MM.1S (cell line): Measurements from ENCODE around the gene MTHFD1.

Experiments used
- DNase-seq: peaks from one replicate; pipeline ENCODE4 v3.0.0-alpha.2; 2015
- H2AFZ ChIP-seq: fragments of 300-600 bp; sonication (generic); 2 replicates; pipeline ENCODE4 v1.6.0; 2016; ENCODE audit warnings: antibody characterized with exemption, low read length
- H3F3A ChIP-seq: fragments of 300-600 bp; sonication (generic); 2 replicates; pipeline ENCODE4 v1.6.1; 2016; ENCODE audit warnings: mild to moderate bottlenecking, antibody characterized with exemption, low read length, moderate library complexity, mixed read lengths; ENCODE audit not compliant: insufficient read depth
- H3K27ac ChIP-seq: fragments of 300-600 bp; sonication (generic); 2 replicates; pipeline ENCODE4 v1.5.1; 2016; ENCODE audit warnings: mild to moderate bottlenecking, low read length
- H3K27me3 ChIP-seq: fragments of 300-600 bp; sonication (generic); replicated peaks from 2 replicates; pipeline ENCODE4 v1.6.0; 2016; ENCODE audit warnings: low read length; ENCODE audit not compliant: insufficient read depth
- H3K36me3 ChIP-seq: fragments of 300-600 bp; sonication (generic); replicated peaks from 2 replicates; pipeline ENCODE4 v1.6.1; 2016; ENCODE audit warnings: mild to moderate bottlenecking, low read length, mixed read lengths; ENCODE audit not compliant: insufficient read depth
- H3K4me1 ChIP-seq: fragments of 300-600 bp; sonication (generic); 2 replicates; pipeline ENCODE4 v1.6.1; 2016; ENCODE audit warnings: low read length, mixed read lengths
- H3K4me2 ChIP-seq: fragments of 300-600 bp; sonication (generic); 2 replicates; pipeline ENCODE4 v1.6.0; 2016; ENCODE audit warnings: low read depth, low read length
- H3K4me3 ChIP-seq: fragments of 300-600 bp; sonication (generic); 2 replicates; pipeline ENCODE4 v1.5.1; 2016; ENCODE audit warnings: low read length, mixed read lengths
- H3K79me2 ChIP-seq: fragments of 300-600 bp; sonication (generic); 2 replicates; pipeline ENCODE4 v1.6.1; 2016; ENCODE audit warnings: mixed run types, low read length, mixed read lengths
- H3K9ac ChIP-seq: fragments of 300-600 bp; sonication (generic); 2 replicates; pipeline ENCODE4 v1.6.1; 2016; ENCODE audit warnings: low read length, mixed read lengths
- H3K9me2 ChIP-seq: fragments of 300-600 bp; sonication (generic); replicated peaks from 2 replicates; pipeline ENCODE4 v1.6.1; 2016; ENCODE audit warnings: mild to moderate bottlenecking, low read length, mixed read lengths; ENCODE audit not compliant: insufficient read depth
- H3K9me3 ChIP-seq: fragments of 300-600 bp; sonication (generic); replicated peaks from 2 replicates; pipeline ENCODE4 v1.6.1; 2016; ENCODE audit warnings: mild to moderate bottlenecking, low read length, mixed read lengths; ENCODE audit not compliant: insufficient read depth
- H4K20me1 ChIP-seq: fragments of 300-600 bp; sonication (generic); 2 replicates; pipeline ENCODE4 v1.6.1; 2016; ENCODE audit warnings: mild to moderate bottlenecking, low read length, moderate library complexity, mixed read lengths; ENCODE audit not compliant: insufficient read depth
- CTCF ChIP-seq: fragments of 300-600 bp; sonication (generic); IDR thresholded peaks from 2 replicates; pipeline ENCODE4 v1.5.1; 2016; ENCODE audit warnings: antibody characterized with exemption, low read length, mixed read lengths
- EZH2 ChIP-seq: fragments of 300-600 bp; sonication (generic); optimal IDR thresholded peaks from 2 replicates; pipeline ENCODE3; 2017; ENCODE audit warnings: low read depth, mild to moderate bottlenecking, antibody characterized with exemption, low read length, mixed read lengths
- EZH2phosphoT487 ChIP-seq: fragments of 300-600 bp; sonication (generic); IDR thresholded peaks from 2 replicates; pipeline ENCODE4 v1.6.1; 2018; ENCODE audit warnings: antibody characterized with exemption, low read length

The MTHFD1 gene

GRCh38 chr14:64412237-64412636 lies 24.1 kb downstream of the MTHFD1 start:
- H3F3A ChIP-seq: no peaks in the 10 kb centered on the region
- H3K27me3 ChIP-seq: no peaks in the 10 kb centered on the region
- H3K36me3 ChIP-seq: no peaks in the 10 kb centered on the region
- DNase-seq: no peak
- no peak overlapping the region for H3K4me2 ChIP-seq
- no peak overlapping the region for H3K4me3 ChIP-seq
- no peak overlapping the region for H3K9ac ChIP-seq
- no peaks in the 10 kb centered on the region for H4K20me1 ChIP-seq
- H2AFZ ChIP-seq: no peak overlapping the region
- 0 out of 2 replicates have a peak, but pooled peaks cover 3% of the 10 kb centered on the region for H3K79me2 ChIP-seq
- no peaks in the 10 kb centered on the region for H3K9me3 ChIP-seq
- TF ChIP-seq EZH2phosphoT487 (no peak), EZH2 (no peak), CTCF (no peak)
- H3K9me2 ChIP-seq: no peaks in the 10 kb centered on the region
- no peak overlapping the region for H3K27ac ChIP-seq
- H3K4me1 ChIP-seq: no peaks in the 10 kb centered on the region

GRCh38 chr14:64416348-64416932 lies 28.3 kb downstream of the MTHFD1 start:
- Histone ChIP-seq H3K9me3 (no peaks in the 10 kb centered on the region), H3K79me2 (no peaks in the 10 kb centered on the region), H3F3A (no peaks in the 10 kb centered on the region), H3K9ac (no peak overlapping the region), H3K4me1 (no peaks in the 10 kb centered on the region), H3K36me3 (no peaks in the 10 kb centered on the region), H3K4me3 (no peak overlapping the region), H2AFZ (no peak overlapping the region), H3K4me2 (no peak overlapping the region), H3K27ac (no peak overlapping the region), H4K20me1 (no peaks in the 10 kb centered on the region), H3K27me3 (no peaks in the 10 kb centered on the region), H3K9me2 (no peaks in the 10 kb centered on the region)
- DNase-seq: no peak
- no peak for TF ChIP-seq EZH2phosphoT487
- TF ChIP-seq EZH2: no peak
- TF ChIP-seq CTCF: no peak

GRCh38 chr14:64417055-64417770 lies 29.1 kb downstream of the MTHFD1 start:
- H3K9me3 ChIP-seq: no peaks in the 10 kb centered on the region
- TF ChIP-seq CTCF (no peak), EZH2phosphoT487 (no peak), EZH2 (no peak)
- no peak overlapping the region for H3K27ac ChIP-seq
- DNase-seq: no peak
- no peaks in the 10 kb centered on the region for H3K36me3 ChIP-seq
- H2AFZ ChIP-seq: no peak overlapping the region
- H3K9ac ChIP-seq: no peak overlapping the region
- H3K4me2 ChIP-seq: no peak overlapping the region
- H4K20me1 ChIP-seq: no peaks in the 10 kb centered on the region
- no peaks in the 10 kb centered on the region for H3K9me2 ChIP-seq
- H3K4me3 ChIP-seq: no peak overlapping the region
- no peaks in the 10 kb centered on the region for H3F3A ChIP-seq
- no peaks in the 10 kb centered on the region for H3K4me1 ChIP-seq
- no peaks in the 10 kb centered on the region for H3K27me3 ChIP-seq
- H3K79me2 ChIP-seq: no peaks in the 10 kb centered on the region
